IMR-90 (cell line): ENCODE results near the gene CDHR2. TPM values are rescaled to one million over a fixed set of nuclear protein-coding genes. Genes with fewer than 3 reads are reported as not detected.

ENCODE experiments used
- ATAC-seq: fragments of 200-7000 bp; cut with Tn5 transposase; 2 replicates; pipeline ENCODE4 v1.9.1; 2020; ENCODE audit warnings: low read depth, mild to moderate bottlenecking, moderate library complexity
- BruUV-seq: library from RNA; stranded (reverse); fragments of 400-500 nt; replicated peaks from 2 replicates; lab custom pipeline; 2021; lab: Mats Ljungman, UMichigan
- CTCF ChIA-PET: fragments of 300-600 bp; formaldehyde crosslinking; extraction: SDS; loops from one replicate; lab custom pipeline; 2021; ENCODE audit warnings: antibody characterized with exemption; lab: Yijun Ruan, JAX
- POLR2A ChIA-PET: fragments of 300-600 bp; sonication (Branson Sonifier 250); formaldehyde crosslinking; loops from one replicate; lab custom pipeline; 2022; ENCODE audit warnings: antibody characterized with exemption; ENCODE audit not compliant: unreplicated experiment; lab: Charles Lee
- DNase-seq: peaks from one replicate; pipeline ENCODE4 v3.0.0; 2013
- H2AFZ ChIP-seq: replicated peaks from 2 replicates; pipeline ENCODE3; 2013; ENCODE audit warnings: low read length, mild to moderate bottlenecking; ENCODE audit not compliant: poor library complexity
- H2AK5ac ChIP-seq: 2 replicates; pipeline ENCODE4 v1.6.1; 2013; ENCODE audit warnings: low read depth, low read length, inconsistent platforms
- H2AK9ac ChIP-seq: replicated peaks from 2 replicates; pipeline ENCODE3; 2013; ENCODE audit warnings: mild to moderate bottlenecking, low read depth, low read length, moderate library complexity; ENCODE audit not compliant: poor library complexity
- H2BK120ac ChIP-seq: 2 replicates; pipeline ENCODE4 v1.6.1; 2013; ENCODE audit warnings: low read depth, low read length, inconsistent platforms
- H2BK15ac ChIP-seq: 3 replicates; pipeline ENCODE4 v1.6.1; 2013; ENCODE audit warnings: low read depth, low read length, inconsistent platforms
- H2BK20ac ChIP-seq: 2 replicates; pipeline ENCODE4 v1.6.1; 2013; ENCODE audit warnings: low read depth, mild to moderate bottlenecking, inconsistent platforms, low read length, moderate library complexity
- H2BK5ac ChIP-seq: 2 replicates; pipeline ENCODE4 v1.6.1; 2013; ENCODE audit warnings: mild to moderate bottlenecking, low read depth, low read length, inconsistent platforms; ENCODE audit not compliant: poor library complexity, severe bottlenecking
- H3K14ac ChIP-seq: replicated peaks from 2 replicates; pipeline ENCODE4 v1.6.1; 2013; ENCODE audit warnings: low read depth, low read length, inconsistent platforms
- H3K18ac ChIP-seq: 2 replicates; pipeline ENCODE4 v1.6.1; 2013; ENCODE audit warnings: low read depth, low read length, control low read depth
- H3K23ac ChIP-seq: 2 replicates; pipeline ENCODE4 v1.6.1; 2013; ENCODE audit warnings: low read depth, low read length, inconsistent platforms
- H3K27ac ChIP-seq: 2 replicates; pipeline ENCODE4 v1.5.1; 2013; ENCODE audit warnings: mild to moderate bottlenecking, control low read depth, low read length; ENCODE audit not compliant: insufficient read depth
- H3K27me3 ChIP-seq: 2 replicates; pipeline ENCODE4 v1.6.1; 2013; ENCODE audit warnings: low read length; ENCODE audit not compliant: control insufficient read depth, insufficient read depth
- H3K36me3 ChIP-seq: 2 replicates; pipeline ENCODE4 v1.6.1; 2013; ENCODE audit warnings: low read length, mixed read lengths; ENCODE audit not compliant: control insufficient read depth, insufficient read depth
- H3K4ac ChIP-seq: 2 replicates; pipeline ENCODE4 v1.6.1; 2013; ENCODE audit warnings: low read depth, low read length, inconsistent platforms
- H3K4me1 ChIP-seq: 2 replicates; pipeline ENCODE4 v1.6.1; 2013; ENCODE audit warnings: low read length, mixed read lengths; ENCODE audit not compliant: control insufficient read depth, insufficient read depth
- H3K4me2 ChIP-seq: 2 replicates; pipeline ENCODE4 v1.6.1; 2013; ENCODE audit warnings: low read depth, mild to moderate bottlenecking, control low read depth, low read length, moderate library complexity
- H3K4me3 ChIP-seq: 2 replicates; pipeline ENCODE4 v1.5.1; 2013; ENCODE audit warnings: low read depth, mild to moderate bottlenecking, control low read depth, low read length, moderate library complexity; ENCODE audit not compliant: insufficient read depth
- H3K56ac ChIP-seq: 2 replicates; pipeline ENCODE4 v1.6.1; 2013; ENCODE audit warnings: low read length, inconsistent platforms; ENCODE audit not compliant: insufficient read depth; ENCODE audit errors: extremely low read depth
- H3K79me1 ChIP-seq, 2 experiments: 2 replicates each; pipeline ENCODE4 v1.6.1; 2013; ENCODE audit warnings: low read length in 2 of 2, inconsistent platforms in 1 of 2, low read depth in 1 of 2
- H3K9ac ChIP-seq: 2 replicates; pipeline ENCODE4 v1.6.1; 2013; ENCODE audit warnings: low read depth, low read length, control low read depth
- H3K9me1 ChIP-seq: 2 replicates; pipeline ENCODE4 v1.6.1; 2013; ENCODE audit warnings: low read length, inconsistent platforms; ENCODE audit not compliant: insufficient read depth
- H3K9me3 ChIP-seq: 2 replicates; pipeline ENCODE4 v1.6.1; 2013; ENCODE audit warnings: low read length; ENCODE audit not compliant: control insufficient read depth, insufficient read depth
- H4K20me1 ChIP-seq: 2 replicates; pipeline ENCODE4 v1.6.1; 2013; ENCODE audit warnings: low read length, inconsistent platforms; ENCODE audit not compliant: insufficient read depth
- H4K5ac ChIP-seq: 2 replicates; pipeline ENCODE4 v1.6.1; 2013; ENCODE audit warnings: mild to moderate bottlenecking, low read depth, low read length, control low read depth
- H4K8ac ChIP-seq, 2 experiments: 2 replicates each; pipeline ENCODE4 v1.6.1; 2013; ENCODE audit warnings: low read depth in 2 of 2, low read length in 2 of 2, control low read depth in 1 of 2, inconsistent platforms in 1 of 2
- H4K91ac ChIP-seq: 2 replicates; pipeline ENCODE4 v1.6.1; 2013; ENCODE audit warnings: low read depth, low read length, inconsistent platforms; ENCODE audit not compliant: insufficient read depth
- BHLHE40 ChIP-seq: fragments of 150-350 bp; IDR thresholded peaks from 2 replicates; pipeline ENCODE4 v1.6.1; 2016; ENCODE audit warnings: mild to moderate bottlenecking, low read depth, low read length
- CEBPB ChIP-seq: IDR thresholded peaks from 2 replicates; pipeline ENCODE4 v1.6.1; 2012; ENCODE audit warnings: low read depth, low read length, improper control_type of control experiment
- CHD1 ChIP-seq: IDR thresholded peaks from 2 replicates; pipeline ENCODE4 v1.6.1; 2012; ENCODE audit warnings: low read depth, low read length, improper control_type of control experiment
- CTCF ChIP-seq: conservative IDR thresholded peaks from 2 replicates; pipeline ENCODE4 v1.5.1; 2012; ENCODE audit warnings: mild to moderate bottlenecking, low read depth, low read length, improper control_type of control experiment
- ELK1 ChIP-seq: fragments of 150-350 bp; IDR thresholded peaks from 2 replicates; pipeline ENCODE4 v1.6.1; 2016; ENCODE audit warnings: low read depth, mild to moderate bottlenecking, low read length, moderate library complexity, borderline replicate concordance
- FOS ChIP-seq: fragments of 150-350 bp; IDR thresholded peaks from 2 replicates; pipeline ENCODE4 v1.6.1; 2016; ENCODE audit warnings: low read depth, low read length
- MAFK ChIP-seq: IDR thresholded peaks from 2 replicates; pipeline ENCODE4 v1.6.1; 2012; ENCODE audit warnings: low read depth, low read length, improper control_type of control experiment
- MXI1 ChIP-seq: IDR thresholded peaks from 2 replicates; pipeline ENCODE4 v1.6.1; 2012; ENCODE audit warnings: low read depth, mild to moderate bottlenecking, low read length, moderate library complexity, borderline replicate concordance
- NFE2L2 ChIP-seq: fragments of 150-350 bp; IDR thresholded peaks from 2 replicates; pipeline ENCODE4 v1.6.1; 2016; ENCODE audit warnings: low read depth, mild to moderate bottlenecking, low read length
- POLR2A ChIP-seq: IDR thresholded peaks from 2 replicates; pipeline ENCODE4 v1.6.1; 2012; ENCODE audit warnings: mild to moderate bottlenecking, low read depth, low read length
- RAD21 ChIP-seq: IDR thresholded peaks from 2 replicates; pipeline ENCODE4 v1.6.1; 2012; ENCODE audit warnings: low read length, improper control_type of control experiment
- RCOR1 ChIP-seq: IDR thresholded peaks from 2 replicates; pipeline ENCODE4 v1.6.1; 2012; ENCODE audit warnings: mild to moderate bottlenecking, low read length, improper control_type of control experiment; ENCODE audit not compliant: insufficient replicate concordance
- RFX5 ChIP-seq: IDR thresholded peaks from 2 replicates; pipeline ENCODE4 v1.8.0; 2012; ENCODE audit warnings: low read depth, mild to moderate bottlenecking, low read length, moderate library complexity
- SMC3 ChIP-seq: fragments of 150-350 bp; IDR thresholded peaks from 2 replicates; pipeline ENCODE4 v1.6.1; 2016; ENCODE audit warnings: low read depth, mild to moderate bottlenecking, antibody characterized with exemption, low read length, moderate library complexity
- USF2 ChIP-seq: fragments of 150-350 bp; IDR thresholded peaks from 2 replicates; pipeline ENCODE4 v1.6.1; 2017; ENCODE audit warnings: mild to moderate bottlenecking, antibody characterized with exemption, low read length, low read depth
- WGBS, 2 experiments: methylation state at CpG; one replicate each; pipeline versions ENCODE4 v1.1.5 to v1.1.7; 2013; ENCODE audit warnings: missing lambda C conversion rate in 2 of 2; ENCODE audit not compliant: insufficient read length in 1 of 2; ENCODE audit errors: extremely low coverage in 2 of 2; 5-methylcytosine and 5-hydroxymethylcytosine counted together
- dilution Hi-C: fragments of 300-500 bp; cut with HindIII; formaldehyde crosslinking; loops from one replicate; pipeline ENCODE4 v1.14.3; 2018; ENCODE audit warnings: low sequenced_read_pairs; ENCODE audit not compliant: unreplicated experiment
- in situ Hi-C: fragments of 300-500 bp; cut with MboI; formaldehyde crosslinking; loops from 3 replicates; pipeline ENCODE4 v1.14.3; 2019; ENCODE audit warnings: low sequenced_read_pairs, inconsistent platforms, mixed read lengths
- intact Hi-C: fragments of 100-400 bp; cut with micrococcal nuclease; formaldehyde crosslinking; loops from 2 replicates; pipeline ENCODE4 v1.10.0; 2022
- polyA plus RNA-seq, 3 experiments: library from polyadenylated mRNA; depleted of rRNA; stranded (reverse); fragments of >200 nt; gene quantifications; 2 replicates each; pipeline ENCODE4 v1.2.3, GENCODE V29; 2012; ENCODE audit warnings: low replicate concordance in 1 of 3
- total RNA-seq: library from RNA; depleted of rRNA; stranded (reverse); fragments of >200 nt; gene quantifications from 2 replicates; pipeline ENCODE4 v1.2.3, GENCODE V29; 2012

Gene CDHR2
- total and polyA plus RNA-seq, 2 of the 4 experiments (the other 2 are of a cell fraction): not detected

GRCh38 chr5:176643491-176644219, 94.5 kb downstream of the CDHR2 start:
- ATAC-seq: no peak
- Histone ChIP-seq H2BK20ac (no peak overlapping the region), H3K27me3 (peaks cover 17% of the 10 kb centered on the region), H2AFZ (no peak overlapping the region), H2AK5ac (no peak overlapping the region), H3K79me1 (peaks cover 4 to 13% of the 10 kb centered on the region in 2 experiments), H2BK15ac (no peak overlapping the region), H4K5ac (no peak overlapping the region), H3K14ac (no peak overlapping the region), H3K18ac (no peak overlapping the region), H3K36me3 (no peaks in the 10 kb centered on the region), H4K91ac (no peak overlapping the region), H3K27ac (no peak overlapping the region), H3K4me1 (peaks cover 10% of the 10 kb centered on the region; the same call in 1 of the 2 replicates), H2BK5ac (no peak overlapping the region), H2AK9ac (no peak overlapping the region), H4K8ac (no peak overlapping the region), H2BK120ac (no peak overlapping the region), H3K9ac (no peak overlapping the region), H3K9me1 (peaks cover 10% of the 10 kb centered on the region; the same call in 1 of the 2 replicates), H3K9me3 (no peaks in the 10 kb centered on the region), H4K20me1 (peaks cover 5% of the 10 kb centered on the region), H3K4me2 (no peak overlapping the region), H3K23ac (no peak overlapping the region), H3K4me3 (no peak overlapping the region), H3K4ac (no peak overlapping the region), H3K56ac (no peak overlapping the region)
- dilution Hi-C loops: no loop called here
- ChIA-PET POLR2A (no interaction called here), CTCF (no interaction called here)
- BruUV-seq: no TSS peak
- WGBS, 2 experiments: 100% methylated on average over 1 of the region's 11 CpGs; no CpG with 5 or more reads in 1 of the 2 experiments
- intact Hi-C loops: loop anchor here (10.0 kb wide), 1 partner anchor 229 kb away; the partner anchor contains the start of gene CLTB
- DNase-seq: no peak
- in situ Hi-C loops: no loop called here
- TF ChIP-seq POLR2A: no peak
- TF ChIP-seq ELK1: no peak
- TF ChIP-seq RCOR1: no peak
- TF ChIP-seq MXI1: no peak
- TF ChIP-seq FOS: no peak
- TF ChIP-seq RFX5: no peak
- no peak for TF ChIP-seq RAD21
- no peak for TF ChIP-seq CHD1
- no peak for TF ChIP-seq USF2
- no peak for TF ChIP-seq MAFK
- no peak for TF ChIP-seq BHLHE40
- TF ChIP-seq CEBPB: no peak
- TF ChIP-seq CTCF: no peak
- no peak for TF ChIP-seq SMC3
- TF ChIP-seq NFE2L2: no peak
